GM21528 (cell line): ENCODE results near the gene CEP164.

Experiments
- ATAC-seq: cut with Tn5 transposase; IDR thresholded peaks from one replicate; pipeline ENCODE4 v1.9.1; 2021; ENCODE audit warnings: mild to moderate bottlenecking, moderate library complexity; ENCODE audit not compliant: unreplicated experiment, low FRiP score

The CEP164 gene

GRCh38 chr11:117417856-117418255 is 90.2 kb downstream of the CEP164 start:
- no peak for ATAC-seq

- no peak for ATAC-seq
Observed at GRCh38 chr11:117418737-117419481, 91.3 kb downstream of the CEP164 start.

- no peak for ATAC-seq
Observed at GRCh38 chr11:117419482-117420142, 92.0 kb downstream of the CEP164 start.

GRCh38 chr11:117420143-117420485 is 92.5 kb downstream of the CEP164 start:
- no peak for ATAC-seq

- no peak for ATAC-seq
Observed at GRCh38 chr11:117420598-117420997, 92.9 kb downstream of the CEP164 start.

- no peak for ATAC-seq
Observed at GRCh38 chr11:117421041-117421440, 93.4 kb downstream of the CEP164 start.

GRCh38 chr11:117421476-117421875 is 93.8 kb downstream of the CEP164 start:
- no peak for ATAC-seq

- ATAC-seq: no peak
Observed at GRCh38 chr11:117423046-117423575, 95.5 kb downstream of the CEP164 start.

- ATAC-seq: no peak
Observed at GRCh38 chr11:117424781-117425180, 97.1 kb downstream of the CEP164 start.

- ATAC-seq: no peak
Observed at GRCh38 chr11:117425679-117426296, 98.1 kb downstream of the CEP164 start.

- no peak for ATAC-seq
Observed at GRCh38 chr11:117426297-117426685, 98.6 kb downstream of the CEP164 start.

- ATAC-seq: no peak
Observed at GRCh38 chr11:117426941-117427340, 99.3 kb downstream of the CEP164 start.

- no peak for ATAC-seq
Observed at GRCh38 chr11:117427356-117427874, 99.8 kb downstream of the CEP164 start.

GRCh38 chr11:117428186-117428855 is 100.7 kb downstream of the CEP164 start:
- no peak for ATAC-seq

GRCh38 chr11:117428856-117429229 is 101.2 kb downstream of the CEP164 start:
- ATAC-seq: no peak

GRCh38 chr11:117430293-117430955 is 102.8 kb downstream of the CEP164 start:
- no peak for ATAC-seq

GRCh38 chr11:117431436-117431835 is 103.8 kb downstream of the CEP164 start:
- ATAC-seq: no peak

- ATAC-seq: no peak
Observed at GRCh38 chr11:117433717-117434116, 106.1 kb downstream of the CEP164 start.

GRCh38 chr11:117434481-117434880 is 106.8 kb downstream of the CEP164 start:
- no peak for ATAC-seq

- no peak for ATAC-seq
Observed at GRCh38 chr11:117435326-117435725, 107.7 kb downstream of the CEP164 start.
